Activated naive CD4-positive, alpha-beta T cell treated with anti-CD3 and anti-CD28 coated beads, Interleukin-2, amount 50 U/mL, for 24 hours (primary cell): ENCODE data around the gene PDRG1.

Source experiments
- H3K27ac Mint-ChIP-seq: one replicate; pipeline ENCODE4 v1.8.0; 2021; ENCODE audit warnings: mild to moderate bottlenecking, mixed read lengths
- H3K27me3 Mint-ChIP-seq: one replicate; pipeline ENCODE4 v1.8.0; 2021; ENCODE audit warnings: mixed read lengths
- H3K36me3 Mint-ChIP-seq: one replicate; pipeline ENCODE4 v1.8.0; 2021; ENCODE audit warnings: mixed read lengths
- H3K4me1 Mint-ChIP-seq: one replicate; pipeline ENCODE4 v1.8.0; 2021; ENCODE audit warnings: mixed read lengths
- H3K4me3 Mint-ChIP-seq: one replicate; pipeline ENCODE4 v1.8.0; 2021; ENCODE audit warnings: mild to moderate bottlenecking, mixed read lengths
- H3K9me3 Mint-ChIP-seq: one replicate; pipeline ENCODE4 v1.8.0; 2021; ENCODE audit warnings: mixed read lengths

Gene PDRG1

GRCh38 chr20:31974296-31974695, 22.4 kb upstream of the PDRG1 start:
- no peaks in the 10 kb centered on the region for H3K9me3 Mint-ChIP-seq
- no peak overlapping the region for H3K27ac Mint-ChIP-seq
- H3K4me1 Mint-ChIP-seq, result no peaks in the 10 kb centered on the region
- peaks cover 23% of the 10 kb centered on the region for H3K27me3 Mint-ChIP-seq
- no peaks in the 10 kb centered on the region for H3K36me3 Mint-ChIP-seq
- no peak overlapping the region for H3K4me3 Mint-ChIP-seq

GRCh38 chr20:31972471-31973021, 20.7 kb upstream of the PDRG1 start:
- H3K36me3 Mint-ChIP-seq, result peaks cover 2% of the 10 kb centered on the region
- H3K4me1 Mint-ChIP-seq, result peaks cover 5% of the 10 kb centered on the region
- H3K27me3 Mint-ChIP-seq, result peaks cover 25% of the 10 kb centered on the region
- no peak overlapping the region for H3K4me3 Mint-ChIP-seq
- H3K27ac Mint-ChIP-seq, result no peak overlapping the region
- H3K9me3 Mint-ChIP-seq, result no peaks in the 10 kb centered on the region

GRCh38 chr20:31969991-31970390, 18.1 kb upstream of the PDRG1 start:
- H3K9me3 Mint-ChIP-seq, result no peaks in the 10 kb centered on the region
- H3K4me3 Mint-ChIP-seq, result no peak overlapping the region
- peaks cover 2% of the 10 kb centered on the region for H3K36me3 Mint-ChIP-seq
- H3K27ac Mint-ChIP-seq, result no peak overlapping the region
- H3K27me3 Mint-ChIP-seq, result peaks cover 39% of the 10 kb centered on the region
- peaks cover 9% of the 10 kb centered on the region for H3K4me1 Mint-ChIP-seq

GRCh38 chr20:31968291-31969126, 16.7 kb upstream of the PDRG1 start:
- no peaks in the 10 kb centered on the region for H3K9me3 Mint-ChIP-seq
- H3K4me3 Mint-ChIP-seq, result peak overlapping the region; percentile 89

GRCh38 chr20:31967830-31968249, 16.0 kb upstream of the PDRG1 start, which contains the start of gene XKR7:
XKR7 (plus strand) TSS chr20:31968151; CDS start chr20:31968176, 25 bp downstream.
- peaks cover 9% of the 10 kb centered on the region for H3K4me1 Mint-ChIP-seq
- H3K9me3 Mint-ChIP-seq, result no peaks in the 10 kb centered on the region
- H3K4me3 Mint-ChIP-seq, result peak within 1 kb of the TSS; percentile 89
- peaks cover 45% of the 10 kb centered on the region for H3K27me3 Mint-ChIP-seq
- H3K36me3 Mint-ChIP-seq, result peaks cover 2% of the 10 kb centered on the region
- peak within 1 kb of the TSS; percentile 65 for H3K27ac Mint-ChIP-seq

More at GRCh38 chr20:31968291-31969126, 16.7 kb upstream of the PDRG1 start:
- Mint-ChIP-seq H3K4me1 (peaks cover 9% of the 10 kb centered on the region), H3K27me3 (peaks cover 45% of the 10 kb centered on the region), H3K27ac (peak overlapping the region; percentile 65), H3K36me3 (peaks cover 2% of the 10 kb centered on the region)

GRCh38 chr20:31966991-31967655, 15.3 kb upstream of the PDRG1 start:
- peaks cover 9% of the 10 kb centered on the region for H3K4me1 Mint-ChIP-seq
- H3K36me3 Mint-ChIP-seq, result peaks cover 2% of the 10 kb centered on the region
- H3K27ac Mint-ChIP-seq, result no peak overlapping the region
- H3K9me3 Mint-ChIP-seq, result no peaks in the 10 kb centered on the region
- H3K4me3 Mint-ChIP-seq, result peak overlapping the region; percentile 31
- H3K27me3 Mint-ChIP-seq, result peaks cover 48% of the 10 kb centered on the region

GRCh38 chr20:31963889-31964288, 12.0 kb upstream of the PDRG1 start:
- Mint-ChIP-seq H3K4me1 (peaks cover 9% of the 10 kb centered on the region), H3K27ac (no peak overlapping the region), H3K36me3 (peaks cover 2% of the 10 kb centered on the region), H3K9me3 (no peaks in the 10 kb centered on the region), H3K4me3 (no peak overlapping the region), H3K27me3 (peaks cover 40% of the 10 kb centered on the region)

GRCh38 chr20:31962761-31963160, 10.9 kb upstream of the PDRG1 start:
- Mint-ChIP-seq H3K27me3 (peaks cover 40% of the 10 kb centered on the region), H3K36me3 (no peaks in the 10 kb centered on the region), H3K27ac (no peak overlapping the region), H3K4me1 (peaks cover 5% of the 10 kb centered on the region), H3K4me3 (no peak overlapping the region), H3K9me3 (no peaks in the 10 kb centered on the region)

GRCh38 chr20:31956556-31957526, 5.0 kb upstream of the PDRG1 start:
- peaks cover 4% of the 10 kb centered on the region for H3K4me1 Mint-ChIP-seq
- no peak overlapping the region for H3K27ac Mint-ChIP-seq
- no peaks in the 10 kb centered on the region for H3K9me3 Mint-ChIP-seq
- H3K36me3 Mint-ChIP-seq, result no peaks in the 10 kb centered on the region
- H3K27me3 Mint-ChIP-seq, result peaks cover 8% of the 10 kb centered on the region
- no peak overlapping the region for H3K4me3 Mint-ChIP-seq

- Mint-ChIP-seq H3K27ac (no peak overlapping the region), H3K4me3 (no peak overlapping the region), H3K36me3 (no peaks in the 10 kb centered on the region), H3K27me3 (peaks cover 6% of the 10 kb centered on the region), H3K9me3 (no peaks in the 10 kb centered on the region), H3K4me1 (peaks cover 25% of the 10 kb centered on the region)
These were observed 2.7 kb upstream of the PDRG1 start for GRCh38 chr20:31954500-31954899.

GRCh38 chr20:31953556-31954148, 1.8 kb upstream of the PDRG1 start:
- peaks cover 4% of the 10 kb centered on the region for H3K36me3 Mint-ChIP-seq
- H3K27ac Mint-ChIP-seq, result no peak overlapping the region

GRCh38 chr20:31951203-31951529, 680 bp downstream of the PDRG1 start:
- Mint-ChIP-seq H3K36me3 (peaks cover 11% of the 10 kb centered on the region), H3K27ac (peak overlapping the region; percentile 88), H3K9me3 (no peaks in the 10 kb centered on the region), H3K4me3 (peak overlapping the region; percentile 97), H3K27me3 (no peaks in the 10 kb centered on the region), H3K4me1 (peaks cover 33% of the 10 kb centered on the region)

More at GRCh38 chr20:31953556-31954148, 1.8 kb upstream of the PDRG1 start:
- Mint-ChIP-seq H3K4me1 (peaks cover 32% of the 10 kb centered on the region), H3K4me3 (no peak overlapping the region), H3K27me3 (peaks cover 1% of the 10 kb centered on the region), H3K9me3 (no peaks in the 10 kb centered on the region)

- H3K4me1 Mint-ChIP-seq, result peaks cover 33% of the 10 kb centered on the region
- H3K9me3 Mint-ChIP-seq, result no peaks in the 10 kb centered on the region
- H3K36me3 Mint-ChIP-seq, result peaks cover 11% of the 10 kb centered on the region
- no peak overlapping the region for H3K27ac Mint-ChIP-seq
- no peaks in the 10 kb centered on the region for H3K27me3 Mint-ChIP-seq
- H3K4me3 Mint-ChIP-seq, result peak overlapping the region; percentile 97
These were observed 1.8 kb downstream of the PDRG1 start for GRCh38 chr20:31949877-31950646.

- H3K36me3 Mint-ChIP-seq, result peaks cover 13% of the 10 kb centered on the region
- H3K9me3 Mint-ChIP-seq, result no peaks in the 10 kb centered on the region
- no peaks in the 10 kb centered on the region for H3K27me3 Mint-ChIP-seq
- no peak overlapping the region for H3K4me3 Mint-ChIP-seq
- peaks cover 33% of the 10 kb centered on the region for H3K4me1 Mint-ChIP-seq
- H3K27ac Mint-ChIP-seq, result no peak overlapping the region
These were observed 3.8 kb downstream of the PDRG1 start for GRCh38 chr20:31948008-31948407.
